Activated T-helper 17 cell treated with anti-CD3 and anti-CD28 coated beads, Interleukin-2, amount 50 U/mL, for 72 hours (primary cell): ENCODE measurements around the gene INTS11. TPM values are rescaled to one million over a fixed set of nuclear protein-coding genes. Genes with fewer than 3 reads are reported as not detected.

Experiments used
- total RNA-seq, 2 donors: library from RNA; stranded (reverse); gene quantifications; one replicate each; pipeline ENCODE4 v1.2.3, GENCODE V29; 2022

Gene INTS11
- total RNA-seq, 2 donors from 2014 or later, result 122 to 125 TPM

Other genes with a start within 250 kb of the INTS11 start
- gene C1orf159, start 208.6 kb downstream of the INTS11 start, total RNA-seq, result 10 to 100 TPM; 15.7 to 18.8 TPM
- under 1 TPM in 1 of 2 donors, not detected in 1; 0.11 TPM for gene TTLL10, start 150.8 kb downstream of the INTS11 start, total RNA-seq
- gene TNFRSF18, start 118.1 kb downstream of the INTS11 start, total RNA-seq, result 100 to 1,000 TPM; 105 to 796 TPM
- 1,000 to 10,000 TPM in 1 of 2 donors, 100 to 1,000 TPM in 1; 384 to 1,007 TPM for gene TNFRSF4, start 110.5 kb downstream of the INTS11 start, total RNA-seq
- 100 to 1,000 TPM; 169 to 773 TPM for gene SDF4, start 92.7 kb downstream of the INTS11 start, total RNA-seq
- gene B3GALT6, start 92.4 kb downstream of the INTS11 start, total RNA-seq, result 10 to 100 TPM; 10.9 to 16.7 TPM
- gene C1QTNF12, start 77.9 kb downstream of the INTS11 start, total RNA-seq, result 1 to 10 TPM; 1.8 to 7.5 TPM
- gene UBE2J2, start 50.8 kb downstream of the INTS11 start, total RNA-seq, result 10 to 100 TPM; 68.7 to 78.0 TPM
- gene SCNN1D, start 44.2 kb downstream of the INTS11 start, total RNA-seq, result 1 to 10 TPM; 4.7 to 9.8 TPM
- gene ACAP3, start 16.7 kb downstream of the INTS11 start, total RNA-seq, result 10 to 100 TPM; 41.4 to 43.3 TPM
- 10 to 100 TPM; 15.9 to 24.0 TPM for gene PUSL1, start 16.1 kb downstream of the INTS11 start, total RNA-seq
- 10 to 100 TPM; 16.8 to 22.3 TPM for gene CPTP, start 142 bp upstream of the INTS11 start, total RNA-seq
- 1 to 10 TPM in 1 of 2 donors, under 1 TPM in 1; 0.71 to 1.1 TPM for gene TAS1R3, start 6.6 kb upstream of the INTS11 start, total RNA-seq
- 10 to 100 TPM; 46.2 to 48.0 TPM for gene DVL1, start 24.8 kb upstream of the INTS11 start, total RNA-seq
- under 1 TPM in 1 of 2 donors, not detected in 1; 0.56 TPM for gene MXRA8, start 33.9 kb upstream of the INTS11 start, total RNA-seq
- 100 to 1,000 TPM in 1 of 2 donors, 10 to 100 TPM in 1; 93.3 to 163 TPM for gene AURKAIP1, start 50.5 kb upstream of the INTS11 start, total RNA-seq
- gene CCNL2, start 74.7 kb upstream of the INTS11 start, total RNA-seq, result 100 to 1,000 TPM; 103 to 107 TPM
- 100 to 1,000 TPM in 1 of 2 donors, 10 to 100 TPM in 1; 57.7 to 147 TPM for gene MRPL20, start 82.6 kb upstream of the INTS11 start, total RNA-seq
- gene ANKRD65, start 96.6 kb upstream of the INTS11 start, total RNA-seq, result not detected
- 1 to 10 TPM in 1 of 2 donors, under 1 TPM in 1; 0.84 to 6.2 TPM for gene VWA1, start 111.0 kb upstream of the INTS11 start, total RNA-seq
- gene ATAD3C, start 125.0 kb upstream of the INTS11 start, total RNA-seq, result 1 to 10 TPM; 1.4 to 2.1 TPM
- 10 to 100 TPM; 24.6 to 55.5 TPM for gene ATAD3B, start 147.1 kb upstream of the INTS11 start, total RNA-seq
- 10 to 100 TPM; 24.2 to 56.8 TPM for gene ATAD3A, start 187.5 kb upstream of the INTS11 start, total RNA-seq
- 1 to 10 TPM; 2.1 to 2.3 TPM for gene TMEM240, start 216.0 kb upstream of the INTS11 start, total RNA-seq